IPS-15b (cell line): ENCODE results near the gene FAM236C.
"Not testable (repeated sequence)": the region's sequence is repeated elsewhere in the genome, so short reads cannot be mapped to it uniquely, and the experiment has no call there.

Experiments
- H3K27me3 ChIP-seq: one replicate; pipeline ENCODE4 v1.6.1; 2013; ENCODE audit warnings: low read length; ENCODE audit not compliant: control insufficient read depth, insufficient read depth
- H3K36me3 ChIP-seq: one replicate; pipeline ENCODE4 v1.6.1; 2013; ENCODE audit warnings: low read length; ENCODE audit not compliant: control insufficient read depth, insufficient read depth
- H3K4me1 ChIP-seq: one replicate; pipeline ENCODE4 v1.6.1; 2013; ENCODE audit warnings: mild to moderate bottlenecking, low read length; ENCODE audit not compliant: control insufficient read depth, insufficient read depth
- H3K4me3 ChIP-seq: one replicate; pipeline ENCODE4 v1.5.1; 2013; ENCODE audit warnings: low read depth, low read length
- H3K9ac ChIP-seq: one replicate; pipeline ENCODE4 v1.6.1; 2013; ENCODE audit warnings: low read depth, mild to moderate bottlenecking, low read length
- H3K9me3 ChIP-seq: one replicate; pipeline ENCODE4 v1.6.1; 2013; ENCODE audit warnings: mild to moderate bottlenecking, low read length; ENCODE audit not compliant: control insufficient read depth, insufficient read depth

The FAM236C gene

GRCh38 chrX:72912315-72912714 lies at the start of gene FAM236C:
FAM236C (plus strand) TSS chrX:72912615; CDS start chrX:72912715, 100 bp downstream.
- not testable (repeated sequence) for H3K9me3 ChIP-seq, H3K27me3 ChIP-seq, H3K4me1 ChIP-seq, H3K36me3 ChIP-seq, H3K4me3 ChIP-seq, H3K9ac ChIP-seq

- H3K4me1 ChIP-seq, H3K36me3 ChIP-seq, H3K27me3 ChIP-seq, H3K9me3 ChIP-seq, H3K9ac ChIP-seq, H3K4me3 ChIP-seq: not testable (repeated sequence)
Observed at GRCh38 chrX:72882898-72883297, 29.5 kb upstream of the FAM236C start.

GRCh38 chrX:72889740-72890139 lies 22.7 kb upstream of the FAM236C start:
- H3K4me1 ChIP-seq, H3K9me3 ChIP-seq, H3K36me3 ChIP-seq, H3K4me3 ChIP-seq, H3K27me3 ChIP-seq, H3K9ac ChIP-seq: not testable (repeated sequence)

- H3K9ac ChIP-seq, H3K36me3 ChIP-seq, H3K4me1 ChIP-seq, H3K9me3 ChIP-seq, H3K4me3 ChIP-seq, H3K27me3 ChIP-seq: not testable (repeated sequence)
Observed at GRCh38 chrX:72916096-72916495, 3.7 kb downstream of the FAM236C start.

GRCh38 chrX:72932283-72932682 lies 19.9 kb downstream of the FAM236C start:
- not testable (repeated sequence) for H3K4me1 ChIP-seq, H3K4me3 ChIP-seq, H3K36me3 ChIP-seq, H3K27me3 ChIP-seq, H3K9ac ChIP-seq, H3K9me3 ChIP-seq

- H3K4me1 ChIP-seq, H3K36me3 ChIP-seq, H3K27me3 ChIP-seq, H3K4me3 ChIP-seq, H3K9ac ChIP-seq, H3K9me3 ChIP-seq: not testable (repeated sequence)
Observed at GRCh38 chrX:72936455-72936854, 24.0 kb downstream of the FAM236C start.

GRCh38 chrX:72936882-72937455 lies 24.6 kb downstream of the FAM236C start:
- H3K4me3 ChIP-seq, H3K36me3 ChIP-seq, H3K9ac ChIP-seq, H3K4me1 ChIP-seq, H3K27me3 ChIP-seq, H3K9me3 ChIP-seq: not testable (repeated sequence)

GRCh38 chrX:72937906-72938305 lies 25.5 kb downstream of the FAM236C start, which contains the start of gene FAM236A:
FAM236A (plus strand) TSS chrX:72938206; CDS start chrX:72938263, 57 bp downstream.
- H3K4me3 ChIP-seq, H3K9ac ChIP-seq, H3K4me1 ChIP-seq, H3K9me3 ChIP-seq, H3K27me3 ChIP-seq, H3K36me3 ChIP-seq: not testable (repeated sequence)

GRCh38 chrX:72942272-72942671 lies 29.9 kb downstream of the FAM236C start:
- H3K36me3 ChIP-seq, H3K4me1 ChIP-seq, H3K27me3 ChIP-seq, H3K9ac ChIP-seq, H3K4me3 ChIP-seq, H3K9me3 ChIP-seq: not testable (repeated sequence)

- not testable (repeated sequence) for H3K27me3 ChIP-seq, H3K4me1 ChIP-seq, H3K4me3 ChIP-seq, H3K36me3 ChIP-seq, H3K9ac ChIP-seq, H3K9me3 ChIP-seq
Observed at GRCh38 chrX:72943035-72943818, 30.8 kb downstream of the FAM236C start.

GRCh38 chrX:72943819-72944169 lies 31.4 kb downstream of the FAM236C start, which contains the start of gene DMRTC1:
DMRTC1 (minus strand) TSS chrX:72943837; CDS start chrX:72875694, 68,143 bp downstream.
- H3K36me3 ChIP-seq, H3K27me3 ChIP-seq, H3K4me1 ChIP-seq, H3K4me3 ChIP-seq, H3K9me3 ChIP-seq, H3K9ac ChIP-seq: not testable (repeated sequence)

- H3K4me1 ChIP-seq, H3K27me3 ChIP-seq, H3K9me3 ChIP-seq, H3K36me3 ChIP-seq, H3K9ac ChIP-seq, H3K4me3 ChIP-seq: not testable (repeated sequence)
Observed at GRCh38 chrX:72959971-72960370, 47.6 kb downstream of the FAM236C start.
